Measurements from ENCODE around the gene TMEM250.

The TMEM250 gene

GRCh38 chr9:136098210-136098609, 20.5 kb downstream of the TMEM250 start:
- H3K9ac ChIP-seq (ENCODE audit: low read length) = no peak overlapping the region
- H3K4me1 ChIP-seq (ENCODE audit: control insufficient read depth, insufficient read depth, low read depth, low read length) = peaks cover 22% of the 10 kb centered on the region
- H3K79me1 ChIP-seq (replicated peaks; ENCODE audit: low read length, poor library complexity, severe bottlenecking) = no peaks in the 10 kb centered on the region
- H3K4me2 ChIP-seq (ENCODE audit: low read length, poor library complexity, severe bottlenecking) = no peak overlapping the region
- H3K27ac ChIP-seq (ENCODE audit: low read length, poor library complexity, severe bottlenecking) = no peak overlapping the region
- H3K4ac ChIP-seq (ENCODE audit: low read depth in 1 of 2, low read length in 2 of 2) = no peak overlapping the region
- no peak overlapping the region for H2AFZ ChIP-seq (ENCODE audit: low read depth, low read length)
- H4K91ac ChIP-seq (ENCODE audit: low read length) = no peak overlapping the region
- DNase-seq = no peak
- no peak overlapping the region for H2BK120ac ChIP-seq (ENCODE audit: low read depth, low read length)
- H2AK5ac ChIP-seq (ENCODE audit: low read length, severe bottlenecking) = no peak overlapping the region
- no peak overlapping the region for H2BK15ac ChIP-seq (ENCODE audit: low read depth, poor library complexity, severe bottlenecking)
- H3K36me3 ChIP-seq (ENCODE audit: control insufficient read depth in 1 of 2, insufficient read depth in 2 of 2, low read depth in 1 of 2, low read length in 2 of 2) = peaks cover 0 to 4% of the 10 kb centered on the region in 2 experiments
- H2BK12ac ChIP-seq (ENCODE audit: low read length in 2 of 2) = no peak overlapping the region
- no peaks in the 10 kb centered on the region for H3K9me3 ChIP-seq (ENCODE audit: control insufficient read depth, low read length)
- H3K27me3 ChIP-seq (ENCODE audit: control insufficient read depth in 1 of 2, insufficient read depth in 1 of 2, low read length in 2 of 2) = peaks cover 11 to 30% of the 10 kb centered on the region in 2 experiments
- H3K14ac ChIP-seq (ENCODE audit: low read length in 2 of 2) = no peak overlapping the region
- H4K8ac ChIP-seq (ENCODE audit: low read length) = no peak overlapping the region
- 81% methylated on average over 11 of the region's 11 CpGs for WGBS
- H3K23ac ChIP-seq (ENCODE audit: low read length in 2 of 2) = no peak overlapping the region
- H2BK5ac ChIP-seq (ENCODE audit: low read depth, low read length, poor library complexity, severe bottlenecking) = no peak overlapping the region
- no peak overlapping the region for H3K18ac ChIP-seq (ENCODE audit: low read depth in 1 of 2, low read length in 2 of 2)
- no peak overlapping the region for H3K4me3 ChIP-seq (ENCODE audit: insufficient read depth in 1 of 2, low read depth in 1 of 2, low read length in 2 of 2)

GRCh38 chr9:136096505-136097001, 22.1 kb downstream of the TMEM250 start:
- Histone ChIP-seq H3K9ac (ENCODE audit: low read length) (peak overlapping the region; percentile 83), H3K4ac (ENCODE audit: low read depth in 1 of 2, low read length in 2 of 2) (no peak overlapping the region), H3K79me1 (replicated peaks; ENCODE audit: low read length, poor library complexity, severe bottlenecking) (no peaks in the 10 kb centered on the region), H3K18ac (ENCODE audit: low read depth in 1 of 2, low read length in 2 of 2) (no peak overlapping the region), H3K23ac (ENCODE audit: low read length in 2 of 2) (no peak overlapping the region), H2BK120ac (ENCODE audit: low read depth, low read length) (no peak overlapping the region), H2AFZ (ENCODE audit: low read depth, low read length) (no peak overlapping the region), H4K8ac (ENCODE audit: low read length) (peak overlapping the region; percentile 12), H3K4me1 (ENCODE audit: control insufficient read depth, insufficient read depth, low read depth, low read length) (peaks cover 38% of the 10 kb centered on the region), H3K36me3 (ENCODE audit: control insufficient read depth in 1 of 2, insufficient read depth in 2 of 2, low read depth in 1 of 2, low read length in 2 of 2) (peaks cover 5 to 15% of the 10 kb centered on the region in 2 experiments), H2BK12ac (ENCODE audit: low read length in 2 of 2) (no peak overlapping the region), H3K9me3 (ENCODE audit: control insufficient read depth, low read length) (no peaks in the 10 kb centered on the region), H3K27ac (ENCODE audit: low read length, poor library complexity, severe bottlenecking) (no peak overlapping the region), H3K14ac (ENCODE audit: low read length in 2 of 2) (no peak overlapping the region), H3K27me3 (ENCODE audit: control insufficient read depth in 1 of 2, insufficient read depth in 1 of 2, low read length in 2 of 2) (peaks cover 11 to 24% of the 10 kb centered on the region in 2 experiments), H3K4me3 (ENCODE audit: insufficient read depth in 1 of 2, low read depth in 1 of 2, low read length in 2 of 2) (peak overlapping the region in 1 of 2 experiments; percentile 80), H2BK15ac (ENCODE audit: low read depth, poor library complexity, severe bottlenecking) (no peak overlapping the region), H2BK5ac (ENCODE audit: low read depth, low read length, poor library complexity, severe bottlenecking) (no peak overlapping the region), H3K4me2 (ENCODE audit: low read length, poor library complexity, severe bottlenecking) (no peak overlapping the region), H4K91ac (ENCODE audit: low read length) (no peak overlapping the region), H2AK5ac (ENCODE audit: low read length, severe bottlenecking) (no peak overlapping the region)
- no peak for DNase-seq
- WGBS = 86% methylated on average over 3 of the region's 5 CpGs

- Histone ChIP-seq H3K4me1 (ENCODE audit: control insufficient read depth, insufficient read depth, low read depth, low read length) (peaks cover 46% of the 10 kb centered on the region), H3K36me3 (ENCODE audit: control insufficient read depth in 1 of 2, insufficient read depth in 2 of 2, low read depth in 1 of 2, low read length in 2 of 2) (peaks cover 5 to 19% of the 10 kb centered on the region in 2 experiments), H3K14ac (ENCODE audit: low read length in 2 of 2) (peak within 1 kb of the TSS in 1 of 2 experiments; percentile 62), H4K8ac (ENCODE audit: low read length) (peak within 1 kb of the TSS; percentile 83), H4K91ac (ENCODE audit: low read length) (peak within 1 kb of the TSS; percentile 80), H3K27ac (ENCODE audit: low read length, poor library complexity, severe bottlenecking) (peak within 1 kb of the TSS; percentile 65), H3K4ac (ENCODE audit: low read depth in 1 of 2, low read length in 2 of 2) (peak within 1 kb of the TSS; percentile 89 to 95), H3K27me3 (ENCODE audit: control insufficient read depth in 1 of 2, insufficient read depth in 1 of 2, low read length in 2 of 2) (peaks cover 11 to 16% of the 10 kb centered on the region in 2 experiments), H3K79me1 (replicated peaks; ENCODE audit: low read length, poor library complexity, severe bottlenecking) (no peaks in the 10 kb centered on the region), H3K23ac (ENCODE audit: low read length in 2 of 2) (peak within 1 kb of the TSS in 1 of 2 experiments; percentile 73), H3K4me3 (ENCODE audit: insufficient read depth in 1 of 2, low read depth in 1 of 2, low read length in 2 of 2) (peak within 1 kb of the TSS; percentile 80 to 81), H2BK120ac (ENCODE audit: low read depth, low read length) (peak within 1 kb of the TSS; percentile 90), H2BK15ac (ENCODE audit: low read depth, poor library complexity, severe bottlenecking) (peak within 1 kb of the TSS; percentile 60), H3K9me3 (ENCODE audit: control insufficient read depth, low read length) (no peaks in the 10 kb centered on the region), H3K4me2 (ENCODE audit: low read length, poor library complexity, severe bottlenecking) (peak within 1 kb of the TSS; percentile 90), H2BK12ac (ENCODE audit: low read length in 2 of 2) (peak within 1 kb of the TSS; percentile 50 to 57), H2AFZ (ENCODE audit: low read depth, low read length) (peak within 1 kb of the TSS; percentile 21), H2BK5ac (ENCODE audit: low read depth, low read length, poor library complexity, severe bottlenecking) (peak within 1 kb of the TSS; percentile 69), H3K9ac (ENCODE audit: low read length) (peak within 1 kb of the TSS; percentile 83), H3K18ac (ENCODE audit: low read depth in 1 of 2, low read length in 2 of 2) (peak within 1 kb of the TSS; percentile 92 to 93), H2AK5ac (ENCODE audit: low read length, severe bottlenecking) (peak within 1 kb of the TSS; percentile 11)
- 4% methylated on average over 98 of the region's 143 CpGs for WGBS
- peak; percentile 61 for DNase-seq
Observed at GRCh38 chr9:136095070-136096058, 23.3 kb downstream of the TMEM250 start, which contains the start of gene NACC2. Gene NACC2, minus strand, starts transcription at chr9:136095289. Its CDS starts 44,768 bp downstream, at chr9:136050521.
